ENCODE results near the gene KAZN.

KAZN gene

GRCh38 chr1:15152318-15153183 lies 554.1 kb downstream of the KAZN start:
- Mint-ChIP-seq H3K27ac (peak overlapping the region; percentile 94), H3K4me1 (ENCODE audit: low read depth) (peaks cover 68% of the 10 kb centered on the region), H3K27me3 (peaks cover 13% of the 10 kb centered on the region), H3K9me3 (no peaks in the 10 kb centered on the region), H3K4me3 (peak overlapping the region; percentile 96), H3K36me3 (ENCODE audit: low read depth) (peaks cover 52% of the 10 kb centered on the region)
- intact Hi-C loops (cut with micrococcal nuclease) = loop anchor here (1.0 to 10.0 kb wide), 4 partner anchors 62 to 280 kb away; no protein-coding TSS in a partner anchor

GRCh38 chr1:15153184-15153841 lies 554.8 kb downstream of the KAZN start, which contains the start of gene TMEM51:
Gene TMEM51 (plus strand): TSS chr1:15153747. CDS start chr1:15215088, 61,341 bp downstream.
- H3K27ac Mint-ChIP-seq = peak within 1 kb of the TSS; percentile 94
- peak within 1 kb of the TSS; percentile 96 for H3K4me3 Mint-ChIP-seq
- H3K27me3 Mint-ChIP-seq = peaks cover 13% of the 10 kb centered on the region
- peaks cover 68% of the 10 kb centered on the region for H3K4me1 Mint-ChIP-seq (ENCODE audit: low read depth)
- intact Hi-C loops (cut with micrococcal nuclease) = loop anchor here (2.0 to 10.0 kb wide), 3 partner anchors 61 to 279 kb away; no protein-coding TSS in a partner anchor
- no peaks in the 10 kb centered on the region for H3K9me3 Mint-ChIP-seq
- H3K36me3 Mint-ChIP-seq (ENCODE audit: low read depth) = peaks cover 59% of the 10 kb centered on the region

- H3K4me3 Mint-ChIP-seq = peak overlapping the region; percentile 96
- intact Hi-C loops (cut with micrococcal nuclease) = loop anchor here (2.0 to 10.0 kb wide), 4 partner anchors 15 to 278 kb away; no protein-coding TSS in a partner anchor
- peaks cover 13% of the 10 kb centered on the region for H3K27me3 Mint-ChIP-seq
- peaks cover 71% of the 10 kb centered on the region for H3K4me1 Mint-ChIP-seq (ENCODE audit: low read depth)
- no peaks in the 10 kb centered on the region for H3K9me3 Mint-ChIP-seq
- H3K36me3 Mint-ChIP-seq (ENCODE audit: low read depth) = peaks cover 66% of the 10 kb centered on the region
- peak overlapping the region; percentile 78 for H3K27ac Mint-ChIP-seq
These were observed 555.5 kb downstream of the KAZN start for GRCh38 chr1:15153842-15154479.

- intact Hi-C loops (cut with micrococcal nuclease) = loop anchor here (2.0 to 10.0 kb wide), 3 partner anchors 14 to 278 kb away; no protein-coding TSS in a partner anchor
- Mint-ChIP-seq H3K27ac (peak overlapping the region; percentile 78), H3K36me3 (ENCODE audit: low read depth) (peaks cover 72% of the 10 kb centered on the region), H3K9me3 (no peaks in the 10 kb centered on the region), H3K4me3 (peak overlapping the region; percentile 96), H3K27me3 (peaks cover 13% of the 10 kb centered on the region), H3K4me1 (ENCODE audit: low read depth) (peaks cover 73% of the 10 kb centered on the region)
These were observed 556.1 kb downstream of the KAZN start for GRCh38 chr1:15154480-15155036.

GRCh38 chr1:15155191-15155590 lies 556.7 kb downstream of the KAZN start:
- intact Hi-C loops (cut with micrococcal nuclease) = loop anchor here (2.0 to 10.0 kb wide), 2 partner anchors 14 to 60 kb away; no protein-coding TSS in a partner anchor
- peak overlapping the region; percentile 78 for H3K27ac Mint-ChIP-seq
- peaks cover 77% of the 10 kb centered on the region for H3K36me3 Mint-ChIP-seq (ENCODE audit: low read depth)
- peaks cover 13% of the 10 kb centered on the region for H3K27me3 Mint-ChIP-seq
- H3K4me3 Mint-ChIP-seq = peak overlapping the region; percentile 96
- H3K4me1 Mint-ChIP-seq (ENCODE audit: low read depth) = peaks cover 79% of the 10 kb centered on the region
- no peaks in the 10 kb centered on the region for H3K9me3 Mint-ChIP-seq

- Mint-ChIP-seq H3K27me3 (peaks cover 7% of the 10 kb centered on the region), H3K4me1 (ENCODE audit: low read depth) (peaks cover 81% of the 10 kb centered on the region), H3K9me3 (no peaks in the 10 kb centered on the region), H3K4me3 (peak overlapping the region; percentile 96), H3K27ac (no peak overlapping the region), H3K36me3 (ENCODE audit: low read depth) (peaks cover 78% of the 10 kb centered on the region)
- intact Hi-C loops (cut with micrococcal nuclease) = loop anchor here (2.0 to 10.0 kb wide), 2 partner anchors 13 to 59 kb away; no protein-coding TSS in a partner anchor
These were observed 557.6 kb downstream of the KAZN start for GRCh38 chr1:15155888-15156741.

GRCh38 chr1:15156807-15157380 lies 558.4 kb downstream of the KAZN start:
- intact Hi-C loops (cut with micrococcal nuclease) = loop anchor here (10.0 kb wide), 1 partner anchor 58 kb away; no protein-coding TSS in a partner anchor

GRCh38 chr1:15157524-15158399 lies 559.3 kb downstream of the KAZN start:
- no peaks in the 10 kb centered on the region for H3K9me3 Mint-ChIP-seq
- H3K36me3 Mint-ChIP-seq (ENCODE audit: low read depth) = peaks cover 90% of the 10 kb centered on the region
- peaks cover 79% of the 10 kb centered on the region for H3K4me1 Mint-ChIP-seq (ENCODE audit: low read depth)
- H3K27ac Mint-ChIP-seq = peak overlapping the region; percentile 34
- no peak overlapping the region for H3K4me3 Mint-ChIP-seq
- H3K27me3 Mint-ChIP-seq = peaks cover 1% of the 10 kb centered on the region
- intact Hi-C loops (cut with micrococcal nuclease) = loop anchor here (10.0 kb wide), 1 partner anchor 57 kb away; no protein-coding TSS in a partner anchor

More at GRCh38 chr1:15156807-15157380, 558.4 kb downstream of the KAZN start:
- Mint-ChIP-seq H3K4me1 (ENCODE audit: low read depth) (peaks cover 78% of the 10 kb centered on the region), H3K36me3 (ENCODE audit: low read depth) (peaks cover 86% of the 10 kb centered on the region), H3K4me3 (peak overlapping the region; percentile 24), H3K9me3 (no peaks in the 10 kb centered on the region), H3K27ac (peak overlapping the region; percentile 34), H3K27me3 (peaks cover 1% of the 10 kb centered on the region)

- Mint-ChIP-seq H3K4me1 (ENCODE audit: low read depth) (peaks cover 87% of the 10 kb centered on the region), H3K27ac (no peak overlapping the region), H3K4me3 (peak overlapping the region; percentile 44), H3K9me3 (no peaks in the 10 kb centered on the region), H3K27me3 (peaks cover 1% of the 10 kb centered on the region), H3K36me3 (ENCODE audit: low read depth) (peaks cover 90% of the 10 kb centered on the region)
- intact Hi-C loops (cut with micrococcal nuclease) = loop anchor here (10.0 kb wide), 1 partner anchor 56 kb away; no protein-coding TSS in a partner anchor
These were observed 560.2 kb downstream of the KAZN start for GRCh38 chr1:15158506-15159165.

- Mint-ChIP-seq H3K4me1 (ENCODE audit: low read depth) (peaks cover 86% of the 10 kb centered on the region), H3K9me3 (no peaks in the 10 kb centered on the region), H3K4me3 (peak overlapping the region; percentile 13), H3K36me3 (ENCODE audit: low read depth) (peaks cover 90% of the 10 kb centered on the region), H3K27ac (no peak overlapping the region), H3K27me3 (peaks cover 1% of the 10 kb centered on the region)
- intact Hi-C loops (cut with micrococcal nuclease) = loop anchor here (10.0 kb wide), 1 partner anchor 56 kb away; no protein-coding TSS in a partner anchor
These were observed 560.7 kb downstream of the KAZN start for GRCh38 chr1:15159166-15159555.

- H3K9me3 Mint-ChIP-seq = no peaks in the 10 kb centered on the region
- peaks cover 72% of the 10 kb centered on the region for H3K4me1 Mint-ChIP-seq (ENCODE audit: low read depth)
- H3K36me3 Mint-ChIP-seq (ENCODE audit: low read depth) = peaks cover 80% of the 10 kb centered on the region
- H3K27me3 Mint-ChIP-seq = no peaks in the 10 kb centered on the region
- intact Hi-C loops (cut with micrococcal nuclease) = no loop called here
- H3K4me3 Mint-ChIP-seq = no peak overlapping the region
- no peak overlapping the region for H3K27ac Mint-ChIP-seq
These were observed 562.1 kb downstream of the KAZN start for GRCh38 chr1:15160626-15161025.
